Suppressor macrophage treated with lipopolysaccharide for 4 hours (primary cell): Measurements from ENCODE around the gene DENND1A.
"Not testable (repeated sequence)": the region's sequence is repeated elsewhere in the genome, so short reads cannot be mapped to it uniquely, and the experiment has no call there.

Experiments used
- DNase-seq: peaks from one replicate; pipeline ENCODE4 v3.0.0-alpha.2; 2020

Gene DENND1A

DNA sequence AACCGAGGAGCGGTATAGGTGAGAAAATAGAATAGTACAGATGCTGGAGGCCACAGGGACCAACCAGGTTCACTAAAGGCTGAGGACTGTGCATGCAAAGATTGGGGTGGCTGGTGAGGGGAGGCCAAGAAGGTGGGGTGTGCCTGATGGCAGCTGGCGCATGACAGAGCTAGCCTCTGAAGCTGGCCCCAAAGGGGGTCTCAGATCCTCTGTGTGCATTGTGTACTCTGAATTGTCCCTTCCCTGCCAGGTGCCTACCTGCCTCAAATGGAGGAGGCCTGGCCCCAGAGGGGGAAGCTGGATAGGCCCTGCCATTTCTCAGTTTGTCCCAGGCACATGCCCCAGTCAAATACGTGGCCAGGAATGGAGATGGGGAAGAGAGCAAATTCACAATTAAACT is 510.8 kb downstream of the DENND1A start:
- DNase-seq: no peak

DNA sequence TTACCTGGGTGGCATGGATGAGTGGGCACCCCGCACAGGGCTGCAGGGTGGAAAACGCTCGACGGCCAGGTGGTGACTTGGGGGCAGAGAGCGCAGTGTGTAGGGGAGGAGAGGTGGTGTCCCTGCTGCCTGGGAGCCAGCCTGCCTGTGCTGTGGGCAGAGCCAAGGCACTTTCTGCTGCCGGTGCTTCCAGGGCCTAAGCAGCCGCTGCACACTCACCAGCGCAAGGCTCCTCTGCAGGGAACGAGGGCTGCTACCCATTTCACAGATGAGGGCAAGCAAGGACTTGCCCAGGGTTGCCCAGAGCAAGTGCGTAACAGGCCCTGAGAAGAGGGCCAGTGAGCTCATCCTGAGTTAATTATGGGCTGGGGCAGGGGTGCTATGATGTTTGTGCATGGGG is 511.4 kb downstream of the DENND1A start:
- no peak for DNase-seq

DNA sequence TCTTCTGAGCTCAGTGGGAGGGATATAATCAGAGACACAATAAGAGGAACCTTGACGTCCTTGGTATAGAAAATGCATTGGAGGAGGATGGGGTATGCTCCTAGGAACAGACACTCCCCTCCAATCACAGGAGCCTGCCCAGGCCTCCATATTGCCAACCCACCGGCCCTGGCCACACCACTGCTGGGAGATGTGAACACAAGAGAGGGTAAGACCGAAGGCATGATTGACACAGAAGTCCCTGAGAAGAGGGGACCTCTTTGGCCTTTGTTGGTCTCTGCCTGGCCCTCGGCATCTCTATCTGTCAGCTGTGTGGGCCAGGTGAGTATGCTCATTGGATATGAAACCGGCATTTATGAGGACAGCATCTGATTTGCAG is 511.9 kb downstream of the DENND1A start:
- DNase-seq: no peak

DNA sequence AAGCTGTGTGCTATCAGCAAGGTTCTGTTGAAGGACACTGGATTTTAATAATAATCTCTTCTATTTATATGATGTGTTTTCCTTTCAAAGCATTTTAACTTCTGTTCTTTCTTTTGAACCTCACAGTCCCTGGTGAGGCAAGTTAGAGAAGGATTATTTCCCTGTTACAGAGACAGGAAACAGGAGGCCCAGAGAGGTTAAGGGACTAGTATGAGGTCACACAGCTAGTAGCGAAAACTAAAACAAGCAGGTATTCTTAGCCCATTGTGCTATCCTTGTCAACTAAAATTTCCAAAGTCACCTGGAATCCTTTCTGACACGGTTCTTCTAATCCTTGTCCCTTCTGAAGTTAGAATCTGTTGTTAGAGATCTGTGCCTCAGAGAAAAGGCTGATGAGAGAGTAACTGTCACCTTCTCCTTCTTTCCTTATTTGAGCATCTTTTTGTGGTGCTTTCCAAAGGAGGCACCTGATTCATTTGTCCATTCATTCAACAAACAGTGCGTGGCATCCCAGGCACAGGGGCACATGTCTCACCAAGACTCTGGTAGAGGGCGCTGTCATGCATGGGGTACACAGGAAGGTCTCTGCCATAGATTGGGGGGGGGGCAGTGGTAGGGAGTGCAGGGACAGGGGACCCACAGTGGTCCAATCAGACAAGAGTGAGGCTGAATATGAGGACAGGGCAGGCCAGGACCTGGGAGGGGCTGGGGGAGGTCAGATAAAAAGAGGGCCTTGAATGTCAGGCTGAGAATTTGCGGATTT is 512.5 kb downstream of the DENND1A start:
- DNase-seq: no peak

DNA sequence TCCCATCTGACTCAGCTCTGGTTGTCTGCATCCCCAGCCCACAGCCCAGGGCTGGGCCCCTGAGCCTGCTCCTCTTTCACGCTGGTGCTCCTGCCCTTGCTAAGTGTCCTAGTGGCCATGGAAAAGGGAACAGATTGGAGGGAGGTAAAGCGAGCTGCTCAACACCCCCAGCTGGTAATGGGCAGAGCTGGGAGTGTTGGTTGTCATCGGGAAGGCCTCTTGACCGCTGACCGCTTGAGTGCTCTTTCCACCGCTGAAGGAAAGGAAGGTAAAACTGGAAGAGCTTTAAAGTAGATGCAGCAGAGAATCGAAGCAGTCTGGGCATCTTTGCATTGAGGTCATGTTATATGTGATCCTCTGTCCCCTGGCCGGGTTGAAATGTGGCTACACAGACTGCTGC is 513.8 kb downstream of the DENND1A start:
- no peak for DNase-seq

DNA sequence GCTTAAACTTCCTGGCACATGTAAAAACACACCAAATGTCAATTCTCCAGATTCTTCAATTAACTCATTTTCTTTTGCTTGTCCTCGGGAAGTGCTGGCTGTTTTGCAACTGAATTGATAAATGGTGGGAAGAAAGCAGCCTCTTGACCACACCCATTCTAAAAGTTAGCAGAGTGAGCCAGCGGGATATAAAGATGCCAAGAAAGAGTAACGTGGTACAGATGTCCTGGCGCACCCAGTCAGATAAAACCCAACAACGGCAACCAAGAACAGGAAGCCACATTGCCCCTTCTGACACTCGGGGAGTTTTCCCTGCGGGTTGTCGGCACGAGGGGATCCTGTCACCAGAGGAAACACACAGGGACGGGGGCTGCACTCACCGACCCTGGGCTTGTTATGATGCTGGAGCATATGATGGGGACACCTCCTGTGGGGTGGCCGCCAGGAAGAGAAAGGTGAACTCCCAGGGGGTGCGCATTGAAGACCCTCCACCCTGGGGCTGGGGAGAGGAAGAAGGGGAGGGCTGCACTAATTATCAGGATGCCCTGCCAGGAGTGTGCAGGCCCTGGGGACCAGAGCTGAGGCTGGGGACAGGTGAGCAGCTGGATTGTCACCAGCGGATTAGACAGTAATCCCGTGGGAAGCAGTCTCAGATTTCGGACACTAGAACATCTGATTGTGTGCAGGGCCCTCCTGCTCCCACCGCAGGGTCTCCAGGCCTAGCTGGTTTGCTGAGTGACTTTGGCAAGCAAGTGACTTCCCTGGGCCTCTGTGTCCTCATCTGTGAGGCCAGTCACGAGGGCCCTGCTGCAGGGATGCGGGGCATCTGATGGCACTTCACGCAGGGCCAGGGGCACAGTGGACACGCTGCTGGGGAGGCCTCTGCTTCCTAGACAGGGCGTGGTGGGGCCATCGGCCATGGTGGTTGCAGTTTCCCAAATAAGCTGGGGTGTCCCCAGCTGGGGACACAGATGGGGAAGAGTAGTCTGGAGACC is 514.7 kb downstream of the DENND1A start:
- DNase-seq: no peak

DNA sequence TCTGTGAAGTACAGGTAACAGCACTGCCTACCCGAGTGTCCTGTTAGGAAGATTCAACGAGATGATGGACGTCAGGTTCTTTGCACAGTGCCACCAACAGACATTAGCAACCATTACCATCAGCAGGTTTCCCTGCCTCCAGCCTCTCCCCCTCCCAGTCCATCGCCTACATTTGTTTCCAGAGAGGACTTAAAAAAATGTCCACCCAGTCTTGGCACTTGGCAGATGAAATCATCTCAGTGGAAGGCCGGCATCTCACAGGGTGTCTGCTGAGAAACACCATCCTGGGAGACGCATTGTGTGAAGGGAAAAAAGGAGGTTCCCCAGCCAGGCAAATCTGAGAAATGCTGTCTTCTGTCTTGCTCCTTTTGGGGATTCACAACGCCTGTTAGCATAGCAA is 515.7 kb downstream of the DENND1A start:
- no peak for DNase-seq

DNA sequence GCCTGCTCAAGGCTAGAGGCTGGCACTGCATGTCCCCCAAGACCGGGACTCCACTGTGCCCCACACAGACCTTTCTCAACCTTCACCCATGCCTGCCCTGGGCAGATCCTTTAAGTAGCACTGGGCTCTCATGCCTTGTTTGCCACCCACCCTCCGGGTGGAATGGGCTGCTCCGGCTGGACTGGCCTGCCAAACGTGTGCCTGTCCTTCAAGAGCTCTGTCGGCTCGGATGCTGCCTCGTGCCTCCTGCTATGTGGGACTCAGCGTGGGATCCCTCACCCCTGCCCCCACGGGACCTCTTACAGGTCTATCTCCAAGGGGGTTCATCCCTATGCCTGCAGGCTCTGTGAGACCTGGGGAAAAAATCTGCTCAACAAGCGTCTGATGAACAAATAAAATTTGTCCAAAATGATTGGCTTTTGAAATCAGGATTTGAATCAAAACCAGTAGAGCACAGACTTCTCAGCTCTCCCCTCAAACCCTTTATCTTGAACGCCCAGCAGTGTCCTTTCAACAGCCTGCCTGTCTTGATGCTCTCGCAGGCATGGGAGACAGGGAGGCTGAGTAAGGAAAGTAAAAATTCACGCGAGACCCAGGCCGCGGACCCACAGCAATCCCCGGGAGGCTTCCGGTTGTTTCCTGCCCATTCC is 517.6 kb downstream of the DENND1A start:
- DNase-seq: no peak

DNA sequence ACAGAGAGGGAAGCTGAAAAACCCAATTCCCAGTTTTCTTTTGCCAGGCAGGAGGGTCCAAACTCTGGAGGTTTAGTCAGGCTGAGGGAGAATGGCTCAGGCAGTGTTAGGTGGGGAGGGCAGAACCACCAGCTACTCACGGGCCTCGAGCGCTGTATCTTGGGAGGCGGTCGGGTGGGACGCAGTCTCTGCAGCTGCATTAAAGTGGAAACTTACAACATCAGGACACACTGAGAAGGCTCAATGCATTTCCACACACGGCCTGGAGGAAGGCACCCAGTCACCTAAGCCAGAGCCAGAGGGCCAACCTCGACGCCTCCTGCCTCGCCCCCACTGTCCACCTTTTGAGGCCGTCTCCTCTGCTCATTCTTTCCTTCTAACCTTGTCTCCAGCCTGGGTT is 518.3 kb downstream of the DENND1A start:
- no peak for DNase-seq

DNA sequence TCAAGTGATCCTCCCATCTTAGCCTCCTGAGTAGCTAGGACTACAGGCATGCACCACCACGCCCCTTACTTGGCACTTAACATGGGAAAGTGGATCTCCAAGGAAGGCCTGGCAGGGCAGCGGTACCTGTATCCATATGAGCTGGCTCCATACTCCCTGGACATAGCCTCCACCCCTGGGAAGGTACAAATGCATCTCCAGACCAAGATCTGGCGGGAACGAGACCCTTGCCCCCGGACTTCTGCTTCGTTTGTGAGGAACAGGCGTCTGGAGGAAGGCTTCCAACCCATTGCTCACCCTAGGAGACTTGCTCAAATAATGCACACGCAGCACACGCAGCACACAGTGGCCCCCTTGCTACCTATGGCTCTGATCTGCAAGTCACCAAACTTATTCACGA is 518.7 kb downstream of the DENND1A start:
- no peak for DNase-seq

DNA sequence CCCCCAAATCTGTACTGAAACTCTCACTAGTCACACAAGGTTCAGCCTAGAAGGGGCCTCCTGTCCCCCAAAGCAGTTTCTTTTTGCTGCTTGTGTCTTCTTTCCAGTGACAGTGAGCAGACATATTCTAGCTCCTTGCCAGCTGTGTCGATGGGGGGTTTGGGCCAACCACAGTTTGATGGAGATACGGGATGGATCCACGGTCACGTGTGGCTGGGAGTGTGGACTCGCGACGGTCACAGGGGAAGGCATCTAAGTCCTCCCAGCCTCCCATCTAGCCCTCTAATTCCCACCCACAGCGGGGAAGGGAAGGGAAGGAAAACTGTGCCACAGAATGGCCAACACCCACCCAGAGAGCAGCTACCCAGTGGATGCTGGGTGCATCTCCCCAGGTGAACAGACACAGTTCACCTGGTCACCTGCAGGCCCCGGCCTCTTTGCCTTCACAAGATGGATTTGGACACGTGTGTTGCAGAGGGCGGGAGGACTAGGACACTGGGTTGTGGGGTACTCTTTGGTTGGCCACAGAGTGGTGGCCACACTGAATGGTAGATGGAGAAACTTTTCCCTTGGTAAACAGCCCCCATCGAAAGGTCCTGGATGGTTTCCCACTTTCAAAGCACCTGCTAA is 519.5 kb downstream of the DENND1A start:
- no peak for DNase-seq

DNA sequence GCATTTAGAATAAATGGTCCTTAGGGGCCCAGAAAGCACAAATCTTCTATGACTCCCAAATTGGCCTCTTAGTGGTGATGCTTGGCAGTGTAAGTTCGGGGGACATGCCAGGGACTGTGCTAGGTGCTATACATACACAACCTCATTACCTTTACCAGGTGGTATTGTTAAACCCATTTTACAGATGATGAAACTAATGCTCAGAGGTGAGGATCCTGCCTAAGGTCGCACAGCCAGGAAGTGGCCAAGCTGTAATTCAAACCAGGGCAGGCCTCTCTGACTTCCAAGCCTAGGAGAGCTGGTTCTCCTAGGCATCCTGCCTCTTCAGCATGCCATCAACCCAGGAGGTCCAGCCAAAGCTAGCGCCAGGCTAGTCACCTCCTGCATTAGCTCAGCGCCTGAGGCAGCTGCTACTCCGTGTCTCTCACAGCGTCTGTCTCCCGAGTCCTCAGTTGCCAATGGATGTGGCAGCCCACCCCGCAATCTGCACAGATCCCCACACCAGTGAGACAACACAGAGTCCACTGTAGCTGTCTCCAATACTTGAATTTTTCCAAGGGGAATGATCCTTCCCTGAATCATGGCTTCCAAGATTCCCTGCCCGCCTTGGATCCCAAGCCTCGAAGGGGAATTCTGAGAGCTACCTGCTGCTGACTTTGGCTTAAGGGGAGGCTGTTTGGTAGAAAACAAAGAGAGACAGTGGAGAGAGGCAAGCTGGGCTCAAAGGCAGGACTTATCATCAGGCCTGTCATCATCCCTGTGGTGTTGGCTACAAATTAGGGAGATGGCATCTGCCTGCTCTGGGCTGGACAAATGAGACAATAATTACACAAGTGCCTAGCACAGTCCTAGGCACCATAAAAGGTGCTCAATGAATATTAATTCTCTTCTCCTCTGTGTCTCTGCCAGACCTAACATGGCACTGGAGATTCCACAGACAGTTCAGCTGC is 521.3 kb downstream of the DENND1A start:
- no peak for DNase-seq

DNA sequence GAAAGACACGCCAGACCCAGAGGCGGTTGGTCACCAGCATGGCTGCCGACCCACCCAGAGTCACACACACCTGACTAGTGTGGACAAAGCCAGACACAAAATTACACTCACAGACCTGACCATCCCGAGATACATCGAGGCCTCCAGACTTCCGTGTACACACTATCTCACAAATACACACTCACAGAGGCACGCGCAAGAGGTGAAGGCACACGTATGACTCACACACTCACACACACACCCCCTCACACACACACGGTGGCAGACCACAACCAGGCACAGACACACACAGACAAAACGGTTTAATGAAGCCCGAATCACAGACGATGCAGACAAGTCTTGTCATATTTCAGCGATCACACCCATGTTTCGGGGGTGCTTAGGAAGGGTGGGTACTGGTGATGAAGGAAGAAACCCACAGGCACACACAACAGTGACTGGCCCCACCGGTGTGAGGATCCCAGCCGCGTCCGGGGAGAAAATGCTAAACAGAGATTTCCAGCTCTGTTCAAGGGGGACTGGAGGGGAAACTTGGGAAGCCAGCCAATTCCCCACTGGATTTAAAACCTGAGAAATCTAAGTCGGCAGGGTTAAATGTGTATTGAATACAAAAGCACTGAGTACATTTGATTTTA is 522.6 kb downstream of the DENND1A start:
- DNase-seq: no peak

DNA sequence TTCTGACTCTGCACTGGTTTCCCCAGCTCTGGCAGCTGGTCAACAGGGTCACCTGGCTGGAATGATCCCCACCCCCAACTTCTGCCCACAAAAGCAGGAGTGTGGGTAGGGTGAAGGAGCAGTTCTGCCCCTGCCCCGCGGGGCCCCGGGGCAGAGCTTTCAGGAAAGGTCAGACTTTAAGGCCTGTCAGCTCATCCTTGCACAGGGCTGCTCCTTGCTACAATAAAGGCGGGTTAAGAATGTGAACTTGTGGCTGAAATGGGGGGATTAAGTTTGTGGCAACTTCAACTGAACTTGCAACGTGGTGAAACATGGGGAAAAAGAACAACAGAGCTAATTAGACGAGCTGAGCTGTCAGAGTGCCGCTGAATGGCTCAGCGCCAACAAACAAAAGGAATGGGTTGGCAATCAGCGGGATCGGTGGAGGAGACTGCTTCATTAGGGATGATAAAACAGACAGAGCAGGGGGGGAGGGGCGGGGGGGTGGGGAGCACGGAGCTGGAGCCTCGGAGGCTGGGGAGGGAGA is 523.2 kb downstream of the DENND1A start:
- no peak for DNase-seq

DNA sequence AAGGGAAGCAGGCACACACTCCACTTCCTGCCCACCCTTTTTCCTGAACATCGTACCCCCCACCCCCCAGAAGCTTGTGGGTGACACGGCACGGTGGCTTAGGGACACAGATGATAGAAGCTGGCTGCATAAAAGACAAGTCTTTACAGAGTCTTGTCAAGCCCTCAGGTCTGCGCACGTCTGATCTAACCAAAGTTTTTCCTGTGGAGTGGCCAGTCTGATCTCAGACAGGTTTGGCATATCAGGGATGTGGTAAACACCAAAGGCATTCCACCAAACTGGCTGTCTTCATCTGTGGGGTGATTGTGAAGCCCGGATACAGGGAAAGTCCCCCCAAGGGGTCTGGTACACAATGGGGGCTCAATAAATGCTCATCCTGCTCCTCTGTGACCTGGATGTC is 523.9 kb downstream of the DENND1A start:
- DNase-seq: no peak

DNA sequence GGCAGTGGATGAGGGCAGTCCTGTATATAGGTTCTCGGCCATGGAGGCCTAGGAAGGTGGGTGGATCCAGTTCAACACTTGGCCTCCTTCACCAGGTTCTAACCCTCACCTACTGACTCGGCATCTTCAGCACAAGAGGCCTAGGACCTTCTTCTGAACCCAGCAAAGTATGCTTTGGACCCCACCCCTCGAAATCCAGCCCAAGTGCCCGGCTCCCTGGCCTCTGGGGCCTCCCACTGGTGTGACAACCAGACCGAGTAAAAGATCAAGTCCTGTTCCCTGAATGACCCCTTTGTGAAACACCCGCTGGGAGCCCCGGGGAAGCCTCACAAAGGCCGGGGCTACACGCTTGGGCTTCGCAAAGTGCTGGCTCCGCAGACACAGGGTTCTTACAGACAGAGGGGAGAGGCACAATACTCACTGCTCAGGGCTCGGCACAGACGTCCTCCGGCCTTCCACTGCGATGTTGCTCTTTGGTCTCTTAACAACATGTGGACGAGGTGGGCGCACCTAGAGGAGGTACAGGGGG is 526.9 kb downstream of the DENND1A start:
- no peak for DNase-seq

DNA sequence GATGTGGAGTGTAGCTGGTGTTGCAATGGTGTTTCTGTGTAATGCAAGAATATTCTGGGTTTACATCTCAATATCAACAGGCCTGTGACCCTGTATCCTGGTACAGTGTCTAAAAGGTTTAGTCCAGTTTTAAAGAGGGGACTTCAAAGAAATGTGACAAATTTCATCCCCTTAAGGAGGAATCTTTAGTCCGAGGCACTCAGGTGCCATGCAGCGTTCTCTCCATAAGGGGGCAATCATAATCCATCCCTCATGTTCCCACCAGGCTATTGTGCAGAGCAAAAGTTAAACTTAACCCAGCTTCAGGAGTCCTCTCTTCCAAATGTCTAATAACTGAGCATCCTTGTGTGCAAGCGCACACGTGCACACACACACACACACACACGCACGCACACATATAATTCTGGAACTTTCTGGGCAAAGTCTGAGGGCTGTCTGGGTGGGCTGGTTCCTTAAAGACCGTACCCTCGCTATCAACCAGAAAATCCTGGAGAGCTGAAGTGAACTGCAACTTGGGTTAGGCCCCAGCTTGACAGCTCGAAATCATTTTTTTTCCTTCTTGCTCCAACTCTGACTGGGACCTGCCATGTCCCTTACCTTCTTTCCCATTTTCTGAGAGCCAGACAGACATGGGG is 527.9 kb downstream of the DENND1A start:
- peak; percentile 23 for DNase-seq

DNA sequence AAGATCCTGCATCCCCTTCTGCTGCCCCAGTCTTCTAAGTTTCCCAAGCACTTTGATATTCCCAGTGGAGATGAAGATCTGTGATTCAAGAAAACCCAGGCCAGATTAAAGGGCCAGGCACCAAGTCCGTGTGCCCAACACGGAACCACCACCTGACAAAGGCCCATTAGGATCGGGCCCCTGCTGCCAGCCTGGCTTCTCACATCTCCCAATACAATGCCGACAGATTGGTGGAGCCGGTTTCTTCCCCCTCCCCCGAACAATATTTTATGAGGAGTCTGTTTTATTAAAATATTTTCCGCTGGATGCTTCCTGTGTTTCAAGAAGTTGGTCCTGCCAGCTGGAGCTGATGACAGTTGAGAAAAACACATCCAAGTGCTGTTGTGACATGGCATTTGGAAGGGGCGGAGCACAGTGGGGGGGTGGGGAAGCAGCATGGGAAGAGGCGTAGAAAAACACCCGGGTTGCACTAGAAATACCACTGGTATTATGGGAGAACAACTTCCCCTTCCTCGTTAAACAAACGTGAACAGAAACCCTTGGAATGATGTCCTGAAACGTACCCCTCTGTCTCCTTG is 528.9 kb downstream of the DENND1A start:
- DNase-seq: no peak

DNA sequence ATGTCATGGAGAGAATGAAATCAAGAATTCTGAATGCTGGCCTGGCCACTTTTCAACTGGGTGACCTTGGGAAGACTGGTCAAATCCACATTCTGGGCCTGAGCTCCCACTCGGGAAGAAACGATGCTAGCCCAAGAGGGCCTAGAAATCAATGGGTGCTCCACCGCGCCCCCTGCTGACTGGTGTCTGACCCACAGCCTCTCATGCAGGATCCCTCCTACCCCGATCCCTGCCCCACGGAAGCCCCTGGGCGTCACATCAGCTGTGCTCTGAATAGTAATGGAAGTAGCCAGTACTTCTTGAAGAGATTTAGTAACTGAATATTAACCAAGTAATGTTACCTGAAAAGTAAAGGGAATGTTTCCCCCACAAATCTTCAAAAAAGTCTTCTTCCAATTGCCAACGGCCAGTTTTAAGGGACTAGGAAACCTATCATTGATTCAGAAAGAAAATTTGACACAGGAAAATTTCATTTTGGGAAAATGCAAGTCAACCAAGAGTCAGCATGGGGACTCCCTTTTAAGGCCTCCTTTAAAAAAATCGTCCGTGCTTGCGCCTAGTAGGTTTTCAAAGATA is 530.0 kb downstream of the DENND1A start:
- DNase-seq: peak; percentile 21

DNA sequence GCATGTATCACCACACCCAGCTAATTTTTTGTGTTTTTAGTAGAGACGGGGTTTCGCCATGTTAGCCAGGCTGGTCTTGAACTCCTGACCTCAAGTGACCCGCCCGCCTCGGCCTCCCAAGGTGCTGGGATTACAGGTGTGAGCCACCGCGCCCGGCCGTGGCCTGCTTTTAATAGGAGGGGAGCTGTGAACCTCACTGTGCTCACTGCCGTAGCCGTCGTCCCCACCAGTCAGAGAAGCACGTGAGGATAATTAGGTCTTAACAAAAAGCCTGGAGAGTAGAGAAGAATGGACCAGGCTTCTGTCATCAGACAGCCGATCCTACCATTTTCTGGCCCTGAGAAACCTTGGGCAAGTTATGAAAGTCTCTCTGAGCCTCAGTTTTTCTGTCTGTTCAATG is 531.0 kb downstream of the DENND1A start:
- not testable (repeated sequence) for DNase-seq
